Measurements from ENCODE around the gene LRRC2.

DNA sequence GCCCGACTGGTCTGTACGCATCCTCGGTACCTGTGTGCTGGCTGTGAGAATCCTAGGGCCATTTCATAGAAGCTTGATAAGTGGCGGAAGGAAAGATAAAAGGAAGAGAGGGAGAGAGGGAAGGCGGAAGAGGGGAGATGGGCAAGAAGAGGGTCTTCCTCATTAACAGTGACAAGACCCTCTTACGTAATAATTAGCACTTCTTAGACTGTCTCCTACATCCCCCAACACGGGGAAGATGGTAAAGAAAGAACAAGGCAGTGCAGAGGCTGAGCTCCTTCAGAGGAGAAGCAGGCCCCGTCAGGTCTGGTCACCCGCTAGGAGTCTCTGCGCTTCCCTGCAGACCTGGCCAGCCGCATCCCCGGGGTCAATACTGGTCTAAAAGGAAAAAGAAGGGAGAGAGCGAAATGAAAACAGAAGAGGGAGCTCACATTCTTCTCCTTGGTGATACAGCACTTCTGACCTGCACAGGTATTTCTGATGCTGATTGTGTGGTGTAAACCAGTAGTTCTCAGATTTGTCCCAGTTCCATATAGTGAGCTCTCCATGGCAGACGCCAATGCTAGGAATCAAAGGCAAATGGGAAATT is 27.3 kb upstream of the LRRC2 start:
- TF ChIP-seq, protein P1, sequence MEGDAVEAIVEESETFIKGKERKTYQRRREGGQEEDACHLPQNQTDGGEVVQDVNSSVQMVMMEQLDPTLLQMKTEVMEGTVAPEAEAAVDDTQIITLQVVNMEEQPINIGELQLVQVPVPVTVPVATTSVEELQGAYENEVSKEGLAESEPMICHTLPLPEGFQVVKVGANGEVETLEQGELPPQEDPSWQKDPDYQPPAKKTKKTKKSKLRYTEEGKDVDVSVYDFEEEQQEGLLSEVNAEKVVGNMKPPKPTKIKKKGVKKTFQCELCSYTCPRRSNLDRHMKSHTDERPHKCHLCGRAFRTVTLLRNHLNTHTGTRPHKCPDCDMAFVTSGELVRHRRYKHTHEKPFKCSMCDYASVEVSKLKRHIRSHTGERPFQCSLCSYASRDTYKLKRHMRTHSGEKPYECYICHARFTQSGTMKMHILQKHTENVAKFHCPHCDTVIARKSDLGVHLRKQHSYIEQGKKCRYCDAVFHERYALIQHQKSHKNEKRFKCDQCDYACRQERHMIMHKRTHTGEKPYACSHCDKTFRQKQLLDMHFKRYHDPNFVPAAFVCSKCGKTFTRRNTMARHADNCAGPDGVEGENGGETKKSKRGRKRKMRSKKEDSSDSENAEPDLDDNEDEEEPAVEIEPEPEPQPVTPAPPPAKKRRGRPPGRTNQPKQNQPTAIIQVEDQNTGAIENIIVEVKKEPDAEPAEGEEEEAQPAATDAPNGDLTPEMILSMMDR (IDR thresholded peaks at IDR 0.05; ENCODE audit: low read depth, low read length): no peak
- no peak for TF ChIP-seq EZH2phosphoT487 (IDR thresholded peaks at IDR 0.05; ENCODE audit: low read depth)

Measured in OCI-LY3 (cell line).